Islet of Langerhans (tissue), 1 donor: ENCODE results near the gene CEP120.

ENCODE experiments used
- FAIRE-seq: peaks from one replicate; lab custom pipeline; 2011; peaks lifted over from hg19 to GRCh38; lab: Jason Lieb, UNC

Gene CEP120

GRCh38 chr5:123298335-123299030 lies 124.7 kb downstream of the CEP120 start:
- no peak for FAIRE-seq

- FAIRE-seq: no peak
Measured at GRCh38 chr5:123297866-123298265, 125.3 kb downstream of the CEP120 start.

GRCh38 chr5:123297198-123297831 lies 125.9 kb downstream of the CEP120 start:
- FAIRE-seq: no peak
